ENCODE data around the gene NR0B2. TPM values are rescaled to one million over a fixed set of nuclear protein-coding genes. Genes with fewer than 3 reads are reported as not detected.

NR0B2 gene
- total and polyA plus RNA-seq, 2 of the 13 experiments (the other 11 are each of a cell fraction or from before 2014, with no cell fraction given) = 72.5 to 133 TPM

DNA sequence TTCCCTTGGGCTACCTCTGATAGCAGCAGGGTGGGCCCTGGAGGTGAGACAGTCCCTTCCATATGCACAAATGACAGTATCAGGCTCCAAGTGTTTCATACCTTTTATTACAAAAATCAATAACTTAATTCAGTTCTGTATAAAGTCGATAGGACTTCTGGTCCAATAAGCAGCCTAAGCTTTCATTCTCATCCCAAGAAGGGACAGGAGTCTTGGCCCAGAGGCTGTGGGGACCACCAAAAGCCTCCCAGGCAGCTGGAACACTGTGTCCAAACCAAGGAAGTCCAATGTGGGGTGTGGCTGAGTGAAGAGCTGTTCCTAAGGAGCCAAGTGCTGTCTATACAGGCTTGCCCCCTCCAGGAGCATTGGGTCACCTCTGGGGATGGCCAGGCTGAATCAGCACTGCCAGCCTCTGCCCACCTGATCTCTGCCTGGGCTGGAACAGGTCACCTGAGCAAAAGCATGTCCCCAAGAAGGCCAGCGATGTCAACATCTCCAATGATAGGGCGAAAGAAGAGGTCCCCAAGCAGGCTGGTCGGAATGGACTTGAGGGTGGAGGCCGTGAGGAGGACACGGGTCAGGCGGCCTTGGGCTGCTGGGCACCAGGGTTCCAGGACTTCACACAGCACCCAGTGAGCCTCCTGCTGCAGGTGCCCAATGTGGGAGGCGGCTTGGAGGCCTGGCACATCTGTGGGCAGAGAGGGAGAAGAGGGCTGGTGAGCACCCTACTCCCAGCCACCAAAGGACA, 2.2 kb downstream of the NR0B2 start (continued):
- no peak for TF ChIP-seq NR2F6 (IDR thresholded peaks at IDR 0.05)
- no peak for TF ChIP-seq NR2F6 (CRISPR knock-in tag; IDR thresholded peaks at IDR 0.05)
- no peak for TF ChIP-seq DNMT1 (CRISPR knock-in tag; IDR thresholded peaks at IDR 0.05)
- no peak for TF ChIP-seq MTA3 (CRISPR knock-in tag; IDR thresholded peaks at IDR 0.05)
- no peak for TF ChIP-seq RNF2 (conservative IDR thresholded peaks at IDR 0.05; ENCODE audit: low read depth)
- peak; percentile 48; the same call in 1 of the 2 replicates for TF ChIP-seq SALL1 (CRISPR knock-in tag; IDR thresholded peaks at IDR 0.05)
- TF ChIP-seq KDM3A (CRISPR knock-in tag; IDR thresholded peaks at IDR 0.05; ENCODE audit: low read depth) = no peak
- TF ChIP-seq ZFP1 (CRISPR knock-in tag; IDR thresholded peaks at IDR 0.05) = no peak
- TF ChIP-seq, protein P1, sequence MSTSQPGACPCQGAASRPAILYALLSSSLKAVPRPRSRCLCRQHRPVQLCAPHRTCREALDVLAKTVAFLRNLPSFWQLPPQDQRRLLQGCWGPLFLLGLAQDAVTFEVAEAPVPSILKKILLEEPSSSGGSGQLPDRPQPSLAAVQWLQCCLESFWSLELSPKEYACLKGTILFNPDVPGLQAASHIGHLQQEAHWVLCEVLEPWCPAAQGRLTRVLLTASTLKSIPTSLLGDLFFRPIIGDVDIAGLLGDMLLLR (CRISPR knock-in tag; IDR thresholded peaks at IDR 0.05) = no peak
- no peak for TF ChIP-seq ZSCAN31 (CRISPR knock-in tag; IDR thresholded peaks at IDR 0.05; ENCODE audit: low read depth)
- TF ChIP-seq HOXA7 (CRISPR knock-in tag; IDR thresholded peaks at IDR 0.05) = 0 out of 2 replicates have a peak, but pooled peaks have one; percentile 64
- TF ChIP-seq, protein P2, sequence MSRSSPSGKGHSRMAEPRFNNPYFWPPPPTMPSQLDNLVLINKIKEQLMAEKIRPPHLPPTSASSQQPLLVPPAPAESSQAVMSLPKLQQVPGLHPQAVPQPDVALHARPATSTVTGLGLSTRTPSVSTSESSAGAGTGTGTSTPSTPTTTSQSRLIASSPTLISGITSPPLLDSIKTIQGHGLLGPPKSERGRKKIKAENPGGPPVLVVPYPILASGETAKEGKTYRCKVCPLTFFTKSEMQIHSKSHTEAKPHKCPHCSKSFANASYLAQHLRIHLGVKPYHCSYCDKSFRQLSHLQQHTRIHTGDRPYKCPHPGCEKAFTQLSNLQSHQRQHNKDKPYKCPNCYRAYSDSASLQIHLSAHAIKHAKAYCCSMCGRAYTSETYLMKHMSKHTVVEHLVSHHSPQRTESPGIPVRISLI (CRISPR knock-in tag; IDR thresholded peaks at IDR 0.05; ENCODE audit: borderline replicate concordance) = no peak
- TF ChIP-seq ZNF713 (CRISPR knock-in tag; IDR thresholded peaks at IDR 0.05) = no peak
- TF ChIP-seq ZSCAN25 (CRISPR knock-in tag; IDR thresholded peaks at IDR 0.05) = 0 out of 2 replicates have a peak, but pooled peaks have one; percentile 30
- TF ChIP-seq U2AF1 (optimal IDR thresholded peaks at IDR 0.05; ENCODE audit: low read depth, low read length) = no peak
- no peak for TF ChIP-seq HOXA5 (CRISPR knock-in tag; IDR thresholded peaks at IDR 0.05)
- no peak for TF ChIP-seq TGIF2 (CRISPR knock-in tag; IDR thresholded peaks at IDR 0.05)
- no peak for TF ChIP-seq NR2C2 (CRISPR knock-in tag; IDR thresholded peaks at IDR 0.05; ENCODE audit: borderline replicate concordance)
- TF ChIP-seq SNAI1 (CRISPR knock-in tag; IDR thresholded peaks at IDR 0.05; ENCODE audit: borderline replicate concordance) = no peak
- no peak for TF ChIP-seq ZNF556 (CRISPR knock-in tag; IDR thresholded peaks at IDR 0.05; ENCODE audit: borderline replicate concordance)
- no peak for TF ChIP-seq FOXM1 (CRISPR knock-in tag; IDR thresholded peaks at IDR 0.05)
- TF ChIP-seq ZNF772 (CRISPR knock-in tag; IDR thresholded peaks at IDR 0.05) = no peak; the same call in 1 of the 2 replicates
- TF ChIP-seq, protein P3, sequence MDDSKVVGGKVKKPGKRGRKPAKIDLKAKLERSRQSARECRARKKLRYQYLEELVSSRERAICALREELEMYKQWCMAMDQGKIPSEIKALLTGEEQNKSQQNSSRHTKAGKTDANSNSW (CRISPR knock-in tag; IDR thresholded peaks at IDR 0.05; ENCODE audit: borderline replicate concordance) = no peak
- TF ChIP-seq ZFP90 (CRISPR knock-in tag; IDR thresholded peaks at IDR 0.05; ENCODE audit: borderline replicate concordance) = no peak
- TF ChIP-seq MAFK (conservative IDR thresholded peaks at IDR 0.05 in 1 of 2, IDR thresholded peaks at IDR 0.05 in 1 of 2; ENCODE audit: low read length in 2 of 2) = no peak
- TF ChIP-seq POLR2G (IDR thresholded peaks at IDR 0.05; ENCODE audit: low read depth, low read length) = 0 out of 2 replicates have a peak, but pooled peaks have one; percentile 38
- no peak for TF ChIP-seq GZF1 (CRISPR knock-in tag; IDR thresholded peaks at IDR 0.05)
- TF ChIP-seq, protein P4, sequence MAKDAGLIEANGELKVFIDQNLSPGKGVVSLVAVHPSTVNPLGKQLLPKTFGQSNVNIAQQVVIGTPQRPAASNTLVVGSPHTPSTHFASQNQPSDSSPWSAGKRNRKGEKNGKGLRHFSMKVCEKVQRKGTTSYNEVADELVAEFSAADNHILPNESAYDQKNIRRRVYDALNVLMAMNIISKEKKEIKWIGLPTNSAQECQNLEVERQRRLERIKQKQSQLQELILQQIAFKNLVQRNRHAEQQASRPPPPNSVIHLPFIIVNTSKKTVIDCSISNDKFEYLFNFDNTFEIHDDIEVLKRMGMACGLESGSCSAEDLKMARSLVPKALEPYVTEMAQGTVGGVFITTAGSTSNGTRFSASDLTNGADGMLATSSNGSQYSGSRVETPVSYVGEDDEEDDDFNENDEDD (CRISPR knock-in tag; IDR thresholded peaks at IDR 0.05; ENCODE audit: borderline replicate concordance) = 0 out of 2 replicates have a peak, but pooled peaks have one; percentile 2
- no peak for TF ChIP-seq ZBTB7B (CRISPR knock-in tag; IDR thresholded peaks at IDR 0.05)
- no peak for TF ChIP-seq CC2D1A (CRISPR knock-in tag; IDR thresholded peaks at IDR 0.05)
- TF ChIP-seq ZNF263 (CRISPR knock-in tag; IDR thresholded peaks at IDR 0.05) = 0 out of 2 replicates have a peak, but pooled peaks have one; percentile 24

All from HepG2 (cell line).